HG02642 (cell line): Measurements from ENCODE around the gene IGF2.

Experiments
- ATAC-seq: cut with Tn5 transposase; IDR thresholded peaks from one replicate; pipeline ENCODE4 v1.9.1; 2021; ENCODE audit warnings: mild to moderate bottlenecking; ENCODE audit not compliant: unreplicated experiment, poor library complexity

The IGF2 gene

DNA sequence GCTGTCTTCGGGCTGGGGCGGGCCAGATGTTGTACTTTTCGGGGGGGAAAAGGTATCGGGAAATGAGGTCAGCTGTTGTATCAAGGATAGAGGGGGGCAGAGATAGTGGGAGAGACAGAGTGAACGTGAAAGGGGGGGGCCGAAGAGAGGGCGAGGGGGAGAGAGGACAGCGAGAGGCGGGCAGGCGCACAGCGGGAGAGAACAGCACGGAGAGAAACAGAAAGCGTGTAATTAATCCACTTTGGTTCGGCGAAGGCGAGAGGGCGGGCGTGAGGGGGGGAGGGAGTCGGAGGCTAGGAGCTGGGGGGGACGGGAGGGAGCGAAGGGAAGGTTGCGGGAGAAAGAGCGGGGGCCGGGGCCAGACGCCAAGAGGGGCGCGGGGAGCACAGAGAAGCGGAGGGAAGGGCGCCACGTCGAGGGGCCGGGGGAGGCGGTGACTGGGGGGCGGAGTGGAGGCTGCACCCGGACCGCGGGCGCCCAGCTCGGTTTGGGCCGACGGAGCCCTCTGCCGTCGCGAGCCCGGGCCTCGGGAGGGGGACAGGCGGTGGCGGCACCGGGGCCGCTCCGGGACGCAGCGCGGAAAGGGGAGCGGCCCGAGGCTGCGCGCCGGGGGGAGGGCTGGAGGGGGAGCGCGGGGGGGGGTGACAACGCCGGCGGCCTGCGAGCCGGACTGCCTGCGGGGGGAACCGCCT, 612 bp downstream of the IGF2 start:
- ATAC-seq = no peak

DNA sequence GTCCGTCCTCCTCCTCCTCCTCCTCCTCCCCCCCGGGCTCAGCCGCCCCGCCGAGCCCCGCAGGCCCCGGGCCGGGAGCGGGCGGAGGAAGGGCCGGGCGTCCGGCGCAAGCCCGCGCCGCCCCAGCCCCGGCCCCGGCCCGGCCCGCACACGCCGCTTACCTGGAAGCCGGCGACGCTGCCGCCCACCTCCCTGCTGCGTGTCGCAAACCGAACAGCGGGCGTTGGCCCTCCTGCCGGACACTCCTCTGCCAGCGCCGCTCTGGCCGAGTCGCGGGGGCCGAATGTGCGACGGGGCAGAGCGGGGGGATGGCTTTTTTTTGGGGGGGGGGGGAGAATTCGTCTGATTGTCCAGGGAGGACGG, 1.1 kb downstream of the IGF2 start:
- ATAC-seq = no peak

DNA sequence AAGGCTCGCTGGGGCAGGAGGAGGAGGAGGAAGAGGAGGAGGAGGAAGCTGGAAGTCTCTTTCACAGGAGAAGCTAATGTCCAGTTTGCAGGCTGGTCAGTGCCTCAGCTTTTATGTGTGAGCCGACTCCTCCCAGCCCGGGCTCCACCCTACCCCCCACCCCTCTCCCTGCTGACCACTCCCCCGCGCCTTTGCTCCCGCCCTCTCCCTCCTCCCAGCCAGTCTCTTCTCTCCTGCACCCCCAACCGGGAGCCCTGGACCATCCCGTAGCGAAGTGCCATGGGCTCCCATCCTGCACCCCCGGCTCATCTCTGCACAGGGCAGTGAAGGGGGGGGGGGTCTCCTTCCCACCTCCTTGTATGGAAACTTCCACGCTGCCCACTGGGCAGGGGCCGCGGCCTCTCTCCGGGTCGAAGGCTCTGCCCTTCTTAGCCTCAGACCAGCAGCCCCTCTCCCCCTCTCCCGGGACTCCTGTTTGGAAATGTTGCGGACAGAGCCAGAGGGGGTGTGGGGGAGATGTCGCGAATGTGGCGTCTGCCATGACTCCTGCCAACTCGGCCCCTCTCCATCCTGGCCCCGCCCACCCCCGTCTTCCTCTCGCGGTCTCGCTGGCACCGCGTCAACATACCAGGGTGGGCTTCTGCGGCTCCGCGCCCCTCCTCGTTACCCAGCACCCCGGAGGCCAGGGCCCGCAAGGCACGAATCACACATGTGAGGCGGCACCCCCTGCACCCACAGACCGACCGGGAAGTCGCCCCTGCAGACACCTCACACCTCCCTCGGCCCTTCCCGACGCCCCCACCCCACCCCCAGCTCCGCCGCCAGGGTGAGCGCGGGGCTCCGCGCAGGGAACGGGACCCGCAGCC, 1.8 kb downstream of the IGF2 start:
- no peak for ATAC-seq

DNA sequence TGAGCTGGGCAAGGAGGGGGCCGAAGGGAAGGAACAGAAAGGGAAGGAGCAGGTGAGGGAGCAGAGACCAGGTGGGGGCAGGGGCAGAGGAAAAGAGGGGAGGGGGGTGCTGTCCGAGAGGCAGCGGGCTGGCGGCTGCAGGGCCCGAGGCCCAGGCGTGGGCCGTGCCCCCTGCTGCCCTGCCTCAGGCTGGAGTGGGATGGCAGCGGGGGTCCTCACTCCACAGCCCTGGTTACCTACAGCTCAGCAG, 2.3 kb downstream of the IGF2 start:
- no peak for ATAC-seq

DNA sequence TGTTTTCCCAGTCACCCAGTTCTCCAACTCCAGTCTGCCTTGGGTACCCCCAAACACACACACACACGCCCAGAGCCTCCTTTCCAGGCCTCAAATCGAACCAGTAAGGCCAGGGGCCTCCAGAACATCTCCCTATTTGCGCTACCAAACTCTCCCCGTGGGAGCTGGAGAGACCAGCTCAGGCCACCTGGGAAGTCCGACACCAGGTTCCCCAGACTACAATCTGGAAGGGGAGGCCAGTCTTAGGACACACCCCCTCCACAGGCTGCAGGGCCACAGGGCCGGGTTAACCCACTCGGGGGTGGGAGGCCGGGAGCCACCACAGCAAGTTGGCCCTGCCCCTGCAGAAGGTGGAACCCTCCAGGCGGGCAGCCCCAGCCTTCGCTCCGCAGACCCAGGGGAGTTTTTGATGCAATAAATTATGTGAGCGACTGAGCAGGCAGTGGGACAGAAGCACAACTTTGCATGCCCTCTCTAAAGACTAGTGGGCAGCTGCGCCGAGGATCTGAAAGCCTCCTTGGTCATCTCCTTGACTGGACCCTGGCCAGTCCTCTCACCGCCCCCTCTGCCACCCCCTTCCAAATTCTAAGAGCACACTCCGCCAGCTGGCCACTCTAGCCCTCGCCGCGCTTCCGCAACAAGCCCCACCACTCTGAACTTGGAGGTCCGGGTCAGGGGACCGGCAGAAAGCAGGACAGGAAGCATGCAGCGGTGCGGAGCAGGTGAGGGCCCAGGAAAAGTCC, 2.8 kb downstream of the IGF2 start:
- no peak for ATAC-seq

DNA sequence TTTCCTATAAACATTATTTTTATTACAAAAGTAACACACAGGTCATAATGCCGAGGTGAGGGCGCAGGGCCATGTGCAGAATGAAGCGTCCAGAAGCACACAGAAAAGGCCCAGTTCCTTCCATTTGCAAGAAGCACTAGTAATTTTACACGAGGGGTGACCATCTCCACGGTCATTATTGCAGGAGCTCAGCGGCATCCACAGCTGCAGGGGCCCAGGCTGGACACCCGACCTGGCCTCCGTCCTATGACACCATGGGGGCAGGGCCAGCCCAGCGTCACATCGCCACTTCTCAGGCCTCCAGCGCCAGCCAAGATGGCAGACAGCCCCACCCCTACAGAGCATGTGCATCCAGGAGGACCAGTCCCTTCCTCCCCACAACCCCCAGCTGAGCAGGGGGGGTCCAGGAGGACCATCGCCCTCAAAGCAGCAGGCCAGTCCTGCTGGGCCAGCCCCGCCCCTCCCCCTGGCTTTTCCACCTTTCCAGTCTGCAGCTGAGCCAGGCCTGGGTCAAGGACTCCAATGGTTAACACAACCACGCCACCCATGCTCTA, 3.5 kb downstream of the IGF2 start:
- no peak for ATAC-seq

DNA sequence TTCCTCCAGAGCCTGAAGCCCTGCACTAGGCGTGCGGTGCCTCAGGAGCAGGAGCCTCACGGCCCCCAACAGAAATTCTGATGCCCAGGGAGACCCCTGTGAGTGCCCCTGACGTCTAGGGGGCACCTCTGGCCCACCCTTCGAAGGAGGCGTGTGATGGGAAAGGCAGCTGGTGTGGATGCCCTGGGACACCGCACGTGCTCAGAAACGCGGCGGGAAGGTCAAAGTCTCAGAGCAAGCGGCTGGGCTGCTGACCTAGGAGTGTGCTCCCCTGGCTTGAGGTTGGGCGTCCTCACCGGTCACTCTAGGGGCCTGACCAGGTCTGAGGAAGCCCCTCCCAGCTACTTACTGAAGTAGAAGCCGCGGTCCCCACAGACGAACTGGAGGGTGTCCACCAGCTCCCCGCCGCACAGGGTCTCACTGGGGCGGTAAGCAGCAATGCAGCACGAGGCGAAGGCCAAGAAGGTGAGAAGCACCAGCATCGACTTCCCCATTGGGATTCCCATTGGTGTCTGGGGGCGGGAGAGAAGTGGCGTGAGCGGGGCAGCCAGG, 4.1 kb downstream of the IGF2 start:
- no peak for ATAC-seq

GRCh38 chr11:2134022-2135010, 4.9 kb downstream of the IGF2 start:
- ATAC-seq = no peak

DNA sequence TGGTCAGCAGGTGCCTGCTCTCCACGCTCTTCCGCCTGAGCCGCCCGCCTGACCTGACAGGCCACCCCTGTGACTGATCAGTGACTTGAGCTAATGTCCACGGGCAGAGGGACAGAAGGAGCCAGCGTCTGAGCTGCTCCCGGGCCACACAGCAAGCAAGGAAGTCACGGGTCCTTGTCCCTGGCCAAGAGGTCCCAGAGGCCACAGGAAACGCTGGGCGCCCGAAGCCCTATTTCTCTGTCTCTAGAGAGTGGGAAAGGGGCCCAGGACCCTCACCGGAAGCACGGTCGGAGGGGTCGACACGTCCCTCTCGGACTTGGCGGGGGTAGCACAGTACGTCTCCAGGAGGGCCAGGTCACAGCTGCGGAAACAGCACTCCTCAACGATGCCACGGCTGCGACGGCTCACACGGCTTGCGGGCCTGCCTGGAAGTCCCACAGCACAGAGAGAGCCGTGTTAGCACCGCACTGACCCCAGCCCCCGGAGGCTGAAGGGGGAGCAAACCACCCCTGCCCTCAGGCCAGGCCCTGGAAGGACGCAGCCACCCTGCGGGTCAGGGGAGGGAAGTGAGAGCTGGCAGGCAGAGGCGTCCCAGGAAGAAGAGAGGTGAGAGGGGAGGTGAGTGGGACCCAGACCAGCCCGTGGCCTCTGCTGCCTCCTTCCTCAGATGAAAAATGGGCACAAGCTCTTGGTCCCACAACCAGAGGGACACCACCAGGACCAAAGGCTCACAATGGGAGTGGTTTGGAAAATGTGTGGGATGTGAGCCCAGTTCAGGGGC, 5.8 kb downstream of the IGF2 start:
- no peak for ATAC-seq

GRCh38 chr11:2132874-2133240, 6.3 kb downstream of the IGF2 start:
- ATAC-seq = no peak

- no peak for ATAC-seq
These were observed 6.9 kb downstream of the IGF2 start for GRCh38 chr11:2132246-2132645.

DNA sequence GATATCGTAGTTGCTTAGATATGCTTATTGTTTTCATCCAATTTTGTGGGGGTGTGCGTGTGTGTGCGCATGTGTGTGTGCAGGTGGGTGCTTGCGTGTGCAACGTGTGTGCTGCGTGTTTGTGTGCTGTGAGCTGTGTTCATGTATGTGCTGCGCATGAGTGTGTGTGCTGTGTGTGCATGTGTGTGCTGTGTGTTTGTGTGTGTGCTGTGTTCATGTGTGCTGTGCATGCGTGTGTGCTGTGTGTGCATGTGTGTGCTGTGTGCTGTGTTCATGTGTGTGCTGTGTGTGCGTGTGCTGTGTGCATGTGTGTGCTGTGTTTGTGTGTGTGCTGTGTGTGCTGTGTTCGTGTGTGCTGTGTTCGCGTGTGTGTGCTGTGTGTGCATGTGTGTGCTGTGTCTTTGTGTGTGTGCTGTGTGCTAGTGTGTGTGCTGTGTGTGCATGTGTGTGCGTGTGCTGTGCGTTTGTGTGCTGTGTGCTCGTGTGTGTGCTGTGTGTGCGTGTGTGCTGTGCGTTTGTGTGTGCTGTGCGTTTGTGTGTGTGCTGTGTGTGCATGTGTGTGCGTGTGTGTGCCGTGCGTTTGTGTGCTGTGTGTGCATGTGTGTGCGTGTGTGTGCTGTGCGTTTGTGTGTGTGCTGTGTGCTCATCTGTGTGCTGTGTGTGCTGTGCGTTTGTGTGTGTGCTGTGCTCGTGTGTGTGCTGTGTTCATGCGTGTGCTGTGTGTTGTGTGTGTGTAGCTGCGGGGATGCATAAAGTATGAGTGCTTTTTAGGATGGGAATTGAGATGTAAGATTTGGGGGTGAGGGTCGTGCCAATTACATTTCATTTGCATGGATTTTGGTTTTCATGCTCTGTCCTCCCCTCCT, 7.6 kb downstream of the IGF2 start:
- ATAC-seq = no peak

GRCh38 chr11:2130881-2131352, 8.3 kb downstream of the IGF2 start:
- no peak for ATAC-seq

GRCh38 chr11:2129699-2130366, 9.4 kb downstream of the IGF2 start:
- ATAC-seq = no peak

DNA sequence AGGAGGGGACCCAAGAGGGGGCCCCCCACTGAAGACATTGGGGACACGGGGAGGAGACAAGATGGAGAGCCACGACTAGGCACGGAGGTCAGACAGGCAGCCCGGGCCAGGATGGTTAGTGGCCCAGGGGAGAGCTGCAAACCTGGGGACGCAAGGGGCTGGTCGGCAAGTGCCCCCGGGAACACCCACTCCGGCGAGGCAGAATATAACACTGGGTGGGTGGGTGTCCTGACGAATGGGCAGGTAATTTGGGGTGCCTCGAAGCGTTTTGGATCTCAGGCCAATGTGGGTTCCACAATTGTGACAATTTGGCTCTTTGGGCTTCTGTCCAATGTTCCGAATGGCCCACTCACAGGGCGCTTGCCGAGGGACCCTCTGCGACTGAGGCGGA, 9.9 kb downstream of the IGF2 start:
- no peak for ATAC-seq

- no peak for ATAC-seq
These were observed 10.5 kb downstream of the IGF2 start for GRCh38 chr11:2128511-2129307.

- ATAC-seq = no peak
These were observed 11.1 kb downstream of the IGF2 start for GRCh38 chr11:2128130-2128510.
